ENCODE data around the gene AHCTF1.

DNA sequence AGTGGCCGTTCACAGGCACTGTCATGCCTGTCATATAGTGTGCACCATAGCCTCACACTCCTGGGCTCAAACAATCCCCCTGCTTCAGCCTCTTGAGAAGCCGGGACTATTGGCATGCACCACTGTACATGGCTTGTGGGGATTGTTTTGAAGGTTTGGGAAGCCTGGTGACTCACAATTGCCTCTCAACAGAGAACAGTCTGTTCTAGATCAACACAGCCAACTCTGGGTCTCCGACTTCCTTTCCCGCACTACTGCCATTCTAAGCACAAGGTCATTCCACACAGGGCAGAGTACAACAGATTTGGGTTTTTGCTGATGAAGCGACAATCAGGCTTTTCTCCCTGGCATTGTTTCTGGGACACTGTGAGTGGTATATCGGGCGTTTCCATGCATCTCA is 15.5 kb upstream of the AHCTF1 start:
- TF ChIP-seq POLR2AphosphoS5 (IDR thresholded peaks at IDR 0.05; ENCODE audit: low read depth, low read length) (no peak), POLR2A (IDR thresholded peaks at IDR 0.05; ENCODE audit: low read depth, low read length) (no peak), POU2F2 (IDR thresholded peaks at IDR 0.05; ENCODE audit: low read depth, low read length) (no peak), TAF1 (IDR thresholded peaks at IDR 0.05; ENCODE audit: low read depth, low read length) (no peak), SPI1 (IDR thresholded peaks at IDR 0.05; ENCODE audit: low read depth, low read length) (no peak)

Measured in GM12891 (cell line).